Breast epithelium (tissue), 4 donors: ENCODE measurements around the gene ADAMTS17. TPM values are rescaled to one million over a fixed set of nuclear protein-coding genes. Genes with fewer than 3 reads are reported as not detected.

Source experiments
- DNase-seq, 2 donors: peaks; one replicate each; pipeline ENCODE4 v3.0.0-alpha.2; 2019; ENCODE audit warnings: low spot score in 2 of 2
- H3K27ac ChIP-seq, 2 donors: fragments of 200-600 bp; sonication (generic) in 1 of 2; one replicate each; pipeline ENCODE4 v1.5.1; 2016 to 2019; ENCODE audit warnings: mild to moderate bottlenecking in 1 of 2
- H3K27me3 ChIP-seq, 2 donors: fragments of 200-600 bp; sonication (generic) in 1 of 2; one replicate each; pipeline versions ENCODE4 v1.5.1 to v1.6.0; 2017 to 2019; ENCODE audit warnings: control low read depth in 1 of 2, mild to moderate bottlenecking in 1 of 2
- H3K36me3 ChIP-seq: fragments of 200-600 bp; one replicate; pipeline ENCODE4 v1.5.1; 2019
- H3K4me1 ChIP-seq, 2 donors: fragments of 200-600 bp; sonication (generic); one replicate each; pipeline ENCODE4 v1.5.1; 2016 to 2019; ENCODE audit warnings: control low read depth in 1 of 2
- H3K4me3 ChIP-seq, 3 donors: fragments of 200-600 bp; sonication (generic); 1 replicate in 2 of 3; 2 replicates in 1 of 3; pipeline ENCODE4 v1.5.1; 2016 to 2019; ENCODE audit warnings: mild to moderate bottlenecking in 3 of 3, moderate library complexity in 2 of 3
- H3K9me3 ChIP-seq, 2 donors: fragments of 200-600 bp; sonication (generic) in 1 of 2; one replicate each; pipeline ENCODE4 v1.5.1; 2016 to 2019; ENCODE audit warnings: control low read depth in 1 of 2
- POLR2A ChIP-seq: fragments of 450-650 bp; IDR thresholded peaks from one replicate; pipeline ENCODE4 v1.6.1; 2016; ENCODE audit warnings: antibody characterized with exemption, mild to moderate bottlenecking, moderate library complexity
- POLR2AphosphoS5 ChIP-seq, 3 donors: sonication (generic); formaldehyde crosslinking; IDR thresholded peaks; one replicate each; pipeline ENCODE4 v1.6.1; 2017; ENCODE audit warnings: antibody characterized with exemption in 3 of 3
- intact Hi-C: fragments of 100-400 bp; cut with DNase I; formaldehyde crosslinking; loops from one replicate; pipeline ENCODE4 v1.15.1; 2023; ENCODE audit warnings: low total_unique reads
- total RNA-seq, 3 donors: library from RNA; depleted of rRNA; stranded (reverse); fragments of >200 nt; gene quantifications; one replicate each; pipeline ENCODE4 v1.1.0, GENCODE V29; 2016
- TF ChIP-seq, protein P1 (sequence below), 3 donors: fragments of 450-650 bp; IDR thresholded peaks; one replicate each; pipeline ENCODE4 v1.5.1; 2016 to 2017; ENCODE audit warnings: antibody characterized with exemption in 3 of 3, mild to moderate bottlenecking in 3 of 3, moderate library complexity in 3 of 3

ADAMTS17 gene
- total RNA-seq, 3 donors from 2014 or later: 5.1 to 8.0 (median 5.9) TPM

DNA sequence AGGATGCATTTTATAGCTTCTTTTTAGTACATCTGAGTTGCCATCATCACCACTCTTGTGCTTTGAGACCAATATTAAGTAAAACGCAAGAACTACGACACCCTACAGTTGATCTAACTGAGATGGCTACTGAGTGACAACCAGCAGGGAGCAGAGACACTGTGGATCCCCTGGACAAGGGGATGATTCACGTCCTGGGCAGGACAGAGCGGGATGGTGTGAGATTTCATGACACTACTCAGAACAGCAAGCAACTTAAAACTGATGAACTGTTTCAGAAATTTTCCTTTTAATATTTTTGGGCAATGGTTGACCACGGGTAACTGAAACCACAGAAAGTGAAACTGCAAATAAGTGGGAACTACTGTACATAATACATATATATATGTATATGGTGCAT is 299.2 kb downstream of the ADAMTS17 start:
- no peak for DNase-seq
- H3K4me3 ChIP-seq: no peak overlapping the region
- no peak for TF ChIP-seq POLR2A
- no peak for TF ChIP-seq POLR2AphosphoS5 (IDR thresholded peaks at IDR 0.05)
- TF ChIP-seq, protein P1, sequence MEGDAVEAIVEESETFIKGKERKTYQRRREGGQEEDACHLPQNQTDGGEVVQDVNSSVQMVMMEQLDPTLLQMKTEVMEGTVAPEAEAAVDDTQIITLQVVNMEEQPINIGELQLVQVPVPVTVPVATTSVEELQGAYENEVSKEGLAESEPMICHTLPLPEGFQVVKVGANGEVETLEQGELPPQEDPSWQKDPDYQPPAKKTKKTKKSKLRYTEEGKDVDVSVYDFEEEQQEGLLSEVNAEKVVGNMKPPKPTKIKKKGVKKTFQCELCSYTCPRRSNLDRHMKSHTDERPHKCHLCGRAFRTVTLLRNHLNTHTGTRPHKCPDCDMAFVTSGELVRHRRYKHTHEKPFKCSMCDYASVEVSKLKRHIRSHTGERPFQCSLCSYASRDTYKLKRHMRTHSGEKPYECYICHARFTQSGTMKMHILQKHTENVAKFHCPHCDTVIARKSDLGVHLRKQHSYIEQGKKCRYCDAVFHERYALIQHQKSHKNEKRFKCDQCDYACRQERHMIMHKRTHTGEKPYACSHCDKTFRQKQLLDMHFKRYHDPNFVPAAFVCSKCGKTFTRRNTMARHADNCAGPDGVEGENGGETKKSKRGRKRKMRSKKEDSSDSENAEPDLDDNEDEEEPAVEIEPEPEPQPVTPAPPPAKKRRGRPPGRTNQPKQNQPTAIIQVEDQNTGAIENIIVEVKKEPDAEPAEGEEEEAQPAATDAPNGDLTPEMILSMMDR (IDR thresholded peaks at IDR 0.05): no peak
- no peaks in the 10 kb centered on the region for H3K9me3 ChIP-seq
- H3K27me3 ChIP-seq: no peaks in the 10 kb centered on the region
- intact Hi-C loops: no loop called here
- H3K4me1 ChIP-seq: peaks cover 0 to 8% of the 10 kb centered on the region in 2 donors
- no peak overlapping the region for H3K27ac ChIP-seq
- H3K36me3 ChIP-seq: no peaks in the 10 kb centered on the region

DNA sequence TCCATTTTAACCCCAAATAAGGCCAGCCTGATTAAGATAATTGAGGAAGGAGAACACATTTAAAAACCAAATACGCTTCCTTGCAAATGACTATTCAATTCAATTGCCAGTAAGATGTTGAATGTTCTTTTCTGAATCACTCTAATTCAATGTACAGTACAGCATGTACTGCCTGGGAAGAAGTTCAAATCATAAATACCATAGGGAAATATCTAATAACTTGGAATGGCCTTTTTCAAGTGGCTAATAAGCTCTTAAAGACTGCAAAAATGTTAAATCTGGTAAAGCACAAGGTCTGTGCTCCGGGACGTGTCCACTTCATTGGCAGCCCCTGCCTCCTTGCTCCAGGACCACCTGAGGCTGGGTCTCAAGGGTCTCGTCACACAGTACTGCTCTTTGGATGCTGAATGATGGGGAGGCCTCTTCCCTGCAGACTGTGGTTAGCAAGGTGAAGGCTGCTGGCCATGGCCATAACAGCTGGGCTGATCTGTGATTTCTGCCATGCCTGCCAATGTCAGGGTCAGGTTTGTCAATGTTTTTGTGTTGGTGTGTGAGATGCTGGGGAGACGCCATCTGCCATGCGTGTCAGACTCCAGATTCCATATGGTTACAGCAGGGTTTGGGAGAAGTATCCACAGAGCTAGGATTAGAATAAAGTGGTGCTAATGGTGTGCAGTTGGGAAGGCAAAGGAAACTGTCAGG is 300.5 kb downstream of the ADAMTS17 start:
- Histone ChIP-seq H3K9me3 (no peaks in the 10 kb centered on the region), H3K4me3 (no peak overlapping the region), H3K4me1 (peaks cover 0 to 8% of the 10 kb centered on the region in 2 donors), H3K27me3 (no peaks in the 10 kb centered on the region), H3K36me3 (no peaks in the 10 kb centered on the region), H3K27ac (no peak overlapping the region)
- intact Hi-C loops: no loop called here
- DNase-seq: no peak
- TF ChIP-seq, protein P1 (IDR thresholded peaks at IDR 0.05): no peak
- TF ChIP-seq POLR2A (no peak), POLR2AphosphoS5 (IDR thresholded peaks at IDR 0.05) (no peak)

DNA sequence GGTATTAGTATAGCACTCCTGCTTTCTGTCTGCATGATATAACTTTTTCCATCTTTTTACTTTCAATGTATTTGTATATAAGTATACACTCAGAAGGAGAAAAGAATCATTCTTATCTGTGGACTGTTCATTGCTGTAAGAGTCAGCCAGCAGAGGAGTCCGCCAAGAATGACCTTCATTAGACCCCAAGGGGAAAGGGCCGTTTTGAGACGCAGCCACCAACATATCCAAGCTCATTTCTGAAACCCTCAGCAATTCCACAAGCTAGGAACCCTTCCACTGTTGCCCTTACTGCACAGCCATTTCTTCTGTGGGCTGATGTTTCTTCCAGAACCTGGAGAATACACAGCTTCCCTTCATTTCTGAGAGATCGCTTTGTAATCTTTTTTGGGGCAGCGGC is 301.8 kb downstream of the ADAMTS17 start:
- no peak overlapping the region for H3K27ac ChIP-seq
- intact Hi-C loops: no loop called here
- no peak overlapping the region for H3K4me3 ChIP-seq
- no peaks in the 10 kb centered on the region for H3K27me3 ChIP-seq
- no peaks in the 10 kb centered on the region for H3K36me3 ChIP-seq
- TF ChIP-seq POLR2A: no peak
- TF ChIP-seq POLR2AphosphoS5 (IDR thresholded peaks at IDR 0.05): no peak
- TF ChIP-seq, protein P1 (IDR thresholded peaks at IDR 0.05): no peak
- H3K9me3 ChIP-seq: no peaks in the 10 kb centered on the region
- peaks cover 0 to 8% of the 10 kb centered on the region in 2 donors for H3K4me1 ChIP-seq
- DNase-seq: no peak

DNA sequence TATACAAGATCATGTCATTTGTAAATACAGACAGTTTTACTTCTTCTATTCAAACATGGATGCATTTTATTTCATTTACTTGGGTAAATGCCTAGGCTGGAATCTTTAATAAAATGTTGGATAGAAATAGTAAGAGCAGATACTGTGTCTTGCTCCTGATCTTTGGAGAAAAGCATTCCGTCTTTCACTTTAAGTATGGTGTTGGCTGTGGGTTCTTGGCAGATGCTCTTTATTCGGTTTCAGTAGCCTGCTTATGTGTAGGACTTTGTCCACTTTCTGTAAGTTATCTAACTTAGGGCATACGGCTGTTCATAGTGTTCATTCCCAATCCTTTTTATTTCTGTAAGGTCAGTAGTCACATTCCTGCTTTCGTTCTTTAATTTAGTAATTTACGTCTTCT is 303.0 kb downstream of the ADAMTS17 start:
- TF ChIP-seq POLR2AphosphoS5 (IDR thresholded peaks at IDR 0.05): no peak
- no peak for TF ChIP-seq POLR2A
- TF ChIP-seq, protein P1 (IDR thresholded peaks at IDR 0.05): no peak
- H3K9me3 ChIP-seq: no peaks in the 10 kb centered on the region
- no peak overlapping the region for H3K4me3 ChIP-seq
- intact Hi-C loops: no loop called here
- H3K27ac ChIP-seq: no peak overlapping the region
- no peaks in the 10 kb centered on the region for H3K36me3 ChIP-seq
- DNase-seq: no peak
- H3K4me1 ChIP-seq: peaks cover 0 to 8% of the 10 kb centered on the region in 2 donors
- no peaks in the 10 kb centered on the region for H3K27me3 ChIP-seq

DNA sequence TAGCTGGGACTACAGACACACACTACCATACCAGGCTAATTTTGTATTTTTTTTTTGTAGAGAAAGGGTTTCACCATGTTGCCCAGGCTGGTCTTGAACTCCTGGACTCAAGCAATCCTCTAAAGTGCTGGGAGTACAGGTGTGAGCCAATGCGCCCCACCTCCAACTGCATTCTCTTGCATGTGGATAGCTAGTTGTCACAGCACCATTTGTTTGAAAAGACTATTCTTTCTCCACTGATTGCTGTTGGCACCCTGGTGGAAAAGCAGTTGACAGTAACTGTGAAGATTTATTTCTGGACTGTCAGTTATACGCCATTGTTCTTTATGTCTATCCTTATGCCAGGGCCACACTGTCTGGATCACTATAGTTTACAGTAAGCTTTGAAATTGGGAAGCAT is 303.9 kb downstream of the ADAMTS17 start:
- intact Hi-C loops: no loop called here
- H3K4me3 ChIP-seq: no peak overlapping the region

More for the DNA sequence above, 303.9 kb downstream of the ADAMTS17 start:
- H3K36me3 ChIP-seq: no peaks in the 10 kb centered on the region
- no peaks in the 10 kb centered on the region for H3K27me3 ChIP-seq
- H3K9me3 ChIP-seq: no peaks in the 10 kb centered on the region
- DNase-seq: no peak
- TF ChIP-seq POLR2A (no peak), POLR2AphosphoS5 (IDR thresholded peaks at IDR 0.05) (no peak)
- TF ChIP-seq, protein P1 (IDR thresholded peaks at IDR 0.05): no peak
- peaks cover 0 to under 1% of the 10 kb centered on the region in 2 donors for H3K4me1 ChIP-seq
- H3K27ac ChIP-seq: no peak overlapping the region
